HG02571 (cell line): ENCODE data around the gene TXK.

Experiments
- ATAC-seq: cut with Tn5 transposase; IDR thresholded peaks from one replicate; pipeline ENCODE4 v1.9.1; 2021; ENCODE audit warnings: mild to moderate bottlenecking, moderate library complexity; ENCODE audit not compliant: unreplicated experiment

Gene TXK

GRCh38 chr4:48138511-48138910 lies 4.5 kb upstream of the TXK start:
- no peak for ATAC-seq

- no peak for ATAC-seq
Measured at GRCh38 chr4:48137846-48138245, 3.8 kb upstream of the TXK start.

- no peak for ATAC-seq
Measured at GRCh38 chr4:48133669-48134068, 381 bp downstream of the TXK start.

- ATAC-seq: no peak
Measured at GRCh38 chr4:48131736-48132135, 2.3 kb downstream of the TXK start.

DNA sequence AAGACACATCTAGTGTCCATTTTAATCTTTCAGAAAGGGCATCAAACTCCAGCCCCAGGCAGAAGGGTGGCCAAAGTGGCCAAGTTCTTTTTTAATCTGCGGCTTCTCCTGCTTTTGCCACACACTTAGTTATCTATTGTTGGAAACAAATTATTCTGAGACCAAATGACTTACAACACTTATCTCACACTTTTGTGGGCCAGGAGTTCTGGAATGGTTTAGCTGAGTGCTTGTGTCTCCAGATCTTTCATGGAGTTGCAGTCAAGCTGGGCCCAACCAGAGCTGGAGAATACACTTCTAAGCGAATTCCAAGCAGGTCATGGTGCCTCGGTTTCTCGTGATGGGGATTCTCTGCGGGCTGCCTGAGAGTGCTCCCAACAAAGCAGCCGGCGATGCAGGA lies 4.0 kb downstream of the TXK start:
- no peak for ATAC-seq

DNA sequence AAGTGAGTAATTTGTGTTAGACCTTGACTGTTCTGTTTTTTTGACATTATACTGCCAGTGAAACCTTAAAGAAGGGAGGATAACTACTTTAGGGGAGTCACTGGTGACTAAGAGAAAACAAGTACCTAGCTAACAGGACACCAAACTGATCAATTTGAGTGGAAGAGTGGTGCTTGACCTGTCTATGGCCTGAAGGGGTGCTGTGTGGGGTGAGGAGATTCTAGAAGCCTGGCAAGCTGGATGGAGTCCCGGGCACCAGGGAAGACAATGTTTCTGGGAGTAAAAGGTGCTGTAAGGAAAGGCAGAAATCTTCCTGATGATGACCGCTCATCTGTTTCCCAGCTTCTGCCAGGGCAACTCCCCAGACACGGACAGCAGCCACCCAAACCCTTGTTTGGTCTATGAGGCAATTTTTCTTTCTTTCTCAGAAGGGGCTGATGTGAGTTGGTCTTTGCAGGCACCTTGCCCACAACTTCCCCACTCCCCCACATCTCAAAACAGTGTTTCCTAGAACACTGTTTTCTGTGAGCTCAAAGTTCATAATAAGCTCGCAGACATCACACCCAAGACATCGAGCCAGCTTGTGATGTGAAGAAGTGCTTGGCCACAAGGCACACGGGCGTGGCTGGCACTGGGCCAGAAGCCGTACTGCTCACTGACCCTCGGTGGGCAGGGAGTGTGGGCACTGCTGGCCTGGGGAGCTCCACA lies 4.6 kb downstream of the TXK start:
- no peak for ATAC-seq

- ATAC-seq: peak; percentile 76
Measured at GRCh38 chr4:48127682-48128404, 6.2 kb downstream of the TXK start.

DNA sequence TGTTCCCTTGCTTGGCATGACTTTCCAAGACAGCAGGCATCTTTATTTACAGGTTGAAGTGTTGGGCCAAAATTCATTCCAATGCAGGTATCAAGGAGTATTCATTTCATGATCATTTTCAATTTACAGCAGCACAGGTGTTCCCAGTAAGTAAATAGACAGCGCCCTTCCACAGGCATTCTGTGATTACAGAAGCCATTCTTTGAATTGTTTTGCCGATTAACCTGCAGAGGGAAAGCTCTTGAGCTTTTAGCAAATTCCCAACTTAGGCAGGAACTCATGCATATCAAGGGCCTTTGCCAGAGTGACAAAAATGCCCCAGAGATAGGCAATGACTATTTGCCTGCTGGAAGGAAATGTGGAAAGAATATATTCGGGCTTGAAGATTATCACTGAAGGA lies 6.8 kb downstream of the TXK start:
- ATAC-seq: no peak

DNA sequence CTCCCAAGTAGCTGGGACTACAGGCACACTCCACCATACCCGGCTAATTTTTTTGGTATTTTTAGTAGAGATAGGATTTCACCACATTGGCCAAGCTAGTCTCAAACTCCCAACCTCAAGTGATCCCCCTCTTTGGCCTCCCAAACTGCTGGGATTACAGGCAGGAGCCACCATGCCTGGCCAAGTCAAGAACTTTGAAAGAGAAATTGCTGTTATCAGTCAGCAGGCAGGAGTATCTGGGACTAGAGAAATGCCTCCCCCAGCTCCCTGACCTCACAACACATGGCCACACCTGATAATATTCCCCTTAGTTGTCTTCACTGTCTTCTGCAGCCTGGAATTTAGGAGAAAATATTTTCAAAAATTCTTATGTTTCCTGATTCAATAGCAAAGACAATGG lies 7.4 kb downstream of the TXK start:
- no peak for ATAC-seq

GRCh38 chr4:48124870-48125269 lies 9.2 kb downstream of the TXK start:
- ATAC-seq: no peak

GRCh38 chr4:48122756-48123155 lies 11.3 kb downstream of the TXK start:
- no peak for ATAC-seq

DNA sequence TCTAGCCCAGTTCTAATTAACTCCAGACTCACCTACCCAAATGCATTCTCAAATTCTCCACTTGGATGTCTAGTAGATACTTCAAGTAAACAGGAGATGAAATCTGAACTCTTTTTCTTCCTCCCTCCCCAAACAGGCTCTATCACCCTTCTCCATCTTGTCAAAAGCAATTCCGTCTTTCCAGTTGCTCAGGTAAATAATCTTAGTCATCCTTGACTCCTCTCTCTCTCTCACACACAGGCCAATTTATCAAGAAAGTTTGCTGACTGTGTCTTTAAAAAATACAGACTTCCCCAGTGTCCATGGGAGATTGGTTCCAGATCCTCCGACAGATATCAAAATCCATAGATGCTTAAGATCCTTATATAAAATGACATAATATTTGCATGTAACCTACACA lies 12.9 kb downstream of the TXK start:
- ATAC-seq: no peak

- ATAC-seq: no peak
Measured at GRCh38 chr4:48120132-48120531, 13.9 kb downstream of the TXK start.

DNA sequence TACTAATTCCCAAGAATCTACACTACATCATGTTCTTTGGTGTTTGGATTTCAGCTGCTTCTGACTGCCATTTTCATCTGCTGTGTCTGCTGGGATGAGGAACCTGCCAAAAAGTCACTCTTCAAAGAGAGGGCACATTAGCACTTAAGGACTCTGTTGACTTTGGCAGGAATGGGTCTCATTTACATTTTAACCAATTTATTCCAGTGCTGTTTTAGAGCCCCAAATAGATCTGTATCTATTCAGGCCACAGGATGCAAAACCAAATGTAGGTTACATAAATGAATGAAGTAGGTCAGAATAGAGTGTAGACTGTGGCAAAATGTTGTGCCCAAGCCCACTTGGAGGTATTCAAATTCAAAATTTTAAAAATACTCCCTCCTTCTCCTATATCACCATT lies 14.4 kb downstream of the TXK start:
- ATAC-seq: no peak

- no peak for ATAC-seq
Measured at GRCh38 chr4:48118081-48118480, 16.0 kb downstream of the TXK start.

GRCh38 chr4:48116582-48116981 lies 17.5 kb downstream of the TXK start:
- no peak for ATAC-seq

DNA sequence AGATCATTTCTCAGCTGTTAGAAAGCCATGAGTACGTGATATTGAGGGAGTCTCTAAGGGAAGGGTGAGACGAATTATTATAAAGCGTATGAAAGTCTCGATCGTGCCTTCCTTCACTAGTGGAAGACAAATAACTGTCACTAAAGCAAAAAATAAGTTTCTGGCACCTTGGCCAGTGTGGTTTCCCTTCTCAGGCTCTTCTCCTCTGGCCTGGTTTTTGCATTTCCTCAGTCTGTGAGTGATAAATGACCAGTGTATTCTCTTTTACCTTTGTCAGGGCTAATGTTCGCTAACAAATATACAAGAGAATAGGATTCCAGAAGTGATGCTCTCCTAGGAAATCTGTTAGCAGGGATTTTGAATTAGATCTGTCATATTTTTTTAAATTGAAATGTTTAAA lies 19.6 kb downstream of the TXK start:
- ATAC-seq: no peak

DNA sequence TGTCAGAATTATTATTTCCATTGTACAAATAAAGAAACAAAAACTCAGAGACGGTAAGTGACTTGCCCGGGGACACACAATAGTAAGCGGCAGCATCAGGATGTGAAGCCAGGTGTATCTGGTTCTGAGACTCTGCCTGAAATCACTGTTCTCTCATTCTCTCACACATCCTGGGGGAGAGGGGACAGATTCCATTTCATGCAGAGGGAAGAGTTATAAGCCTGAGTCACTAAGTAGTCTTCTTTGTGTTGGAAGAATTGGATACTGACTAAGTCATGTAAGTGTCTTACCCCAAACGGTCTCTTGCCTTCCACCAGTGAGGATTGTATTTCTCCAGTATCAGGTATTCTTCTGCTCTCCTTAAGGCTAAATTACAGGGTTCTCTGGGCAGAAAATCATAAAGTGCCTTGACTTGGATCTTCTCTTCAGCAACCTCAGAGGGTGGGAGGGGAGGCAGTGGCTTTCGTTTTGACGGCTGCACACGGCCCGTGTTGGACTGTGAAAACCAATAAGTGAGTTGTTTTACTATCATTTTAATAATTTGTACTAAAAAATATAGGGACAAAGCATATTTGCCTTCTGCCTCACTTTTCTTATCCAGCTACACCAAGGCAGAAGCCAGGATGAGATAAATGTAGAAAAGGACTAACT lies 21.9 kb downstream of the TXK start:
- no peak for ATAC-seq

DNA sequence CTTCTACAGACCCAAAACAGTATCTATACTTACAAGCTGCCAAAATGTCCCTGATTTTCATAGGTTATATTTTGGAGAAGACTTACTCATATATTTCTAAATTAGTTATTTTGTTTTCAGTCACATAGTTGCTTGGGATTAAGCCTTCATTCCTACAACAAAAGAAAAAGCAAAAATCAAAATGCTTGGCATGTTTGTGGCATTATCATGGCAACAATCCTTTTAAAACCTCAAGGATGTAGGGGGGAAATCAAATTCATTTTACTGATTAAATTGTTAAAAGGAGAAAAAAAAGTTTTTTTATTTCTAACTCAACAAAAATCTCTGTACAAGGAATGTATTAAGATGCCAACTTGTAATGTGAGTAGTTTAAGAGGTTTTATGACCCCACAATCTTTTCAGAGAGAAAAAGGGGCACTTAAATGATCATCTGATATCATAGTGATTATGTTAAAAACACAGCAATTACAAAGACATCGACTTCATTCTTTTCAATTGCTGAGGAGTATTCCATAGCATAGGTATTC lies 23.5 kb downstream of the TXK start:
- ATAC-seq: no peak

DNA sequence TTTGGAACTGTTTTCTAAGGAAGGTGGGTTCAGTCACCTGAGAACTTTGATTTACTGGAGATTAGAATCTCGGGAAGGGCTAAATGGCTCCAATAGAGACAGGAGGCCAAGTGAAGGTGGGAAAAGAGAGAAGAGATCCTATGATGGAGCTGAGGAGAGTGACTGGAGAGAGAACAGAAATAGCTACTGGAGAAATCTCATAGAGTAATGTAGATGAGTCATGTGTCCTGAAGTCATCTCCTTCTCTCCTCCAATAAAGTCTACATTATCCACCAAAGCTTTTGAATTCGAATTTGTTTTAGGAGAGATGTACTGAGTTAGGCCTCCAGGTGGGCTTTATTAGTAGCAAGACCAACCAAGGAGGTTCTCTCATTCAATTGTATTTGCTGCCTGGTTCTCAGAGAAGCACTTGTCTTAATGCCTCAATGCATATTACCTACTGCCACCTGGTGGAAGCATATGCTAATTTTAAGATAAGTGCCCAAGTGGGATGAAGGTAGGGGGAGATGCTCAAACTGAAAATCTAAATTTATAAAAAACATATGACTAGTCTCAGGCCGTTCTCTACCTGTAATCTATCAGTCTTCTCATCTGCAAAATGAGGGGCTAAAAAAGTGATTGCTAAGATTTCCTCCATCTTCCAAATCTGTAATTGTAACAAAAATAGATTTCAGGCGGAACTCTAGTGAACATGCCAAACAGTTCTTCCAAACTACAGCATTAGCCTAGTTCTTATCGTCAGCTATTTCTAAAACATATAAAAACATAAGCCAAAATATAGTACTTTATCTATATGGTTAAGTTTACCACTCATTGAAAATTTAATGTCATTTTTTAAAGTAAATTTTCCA lies 24.4 kb downstream of the TXK start:
- ATAC-seq: no peak
